GM12864 (cell line): ENCODE results near the gene TEAD1.

Experiments
- DNase-seq: peaks from one replicate; pipeline ENCODE4 v3.0.0-alpha.2; 2011; ENCODE audit warnings: low read depth
- H3K4me3 ChIP-seq: 2 replicates; pipeline ENCODE4 v1.5.1; 2011; ENCODE audit warnings: mild to moderate bottlenecking, low read depth, low read length, control low read depth
- CTCF ChIP-seq: IDR thresholded peaks from 2 replicates; pipeline ENCODE4 v1.5.1; 2011; ENCODE audit warnings: low read depth, mild to moderate bottlenecking, moderate library complexity, low read length, control low read depth, inconsistent platforms; ENCODE audit errors: missing control alignments

Gene TEAD1

DNA sequence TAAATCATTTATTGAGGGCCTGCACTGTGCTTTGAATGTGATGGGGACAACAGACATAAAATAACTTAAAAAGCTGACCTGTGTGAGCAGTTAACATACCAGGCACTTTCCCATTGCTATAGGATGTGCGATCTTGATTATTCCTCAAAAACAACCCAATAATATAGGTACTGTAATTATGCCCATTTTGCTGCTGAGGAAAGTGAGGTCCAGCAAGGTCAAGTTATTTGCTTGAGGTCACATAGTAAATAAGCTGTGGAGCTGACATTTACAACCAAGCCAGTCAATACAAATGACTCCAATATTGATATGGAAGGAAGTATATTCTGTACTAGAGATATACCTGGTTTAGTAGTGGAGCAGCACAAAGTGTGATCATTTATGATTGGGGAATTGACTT is 96.2 kb downstream of the TEAD1 start:
- no peak overlapping the region for H3K4me3 ChIP-seq
- DNase-seq: no peak
- no peak for TF ChIP-seq CTCF

GRCh38 chr11:12770966-12771597 is 96.9 kb downstream of the TEAD1 start:
- no peak for TF ChIP-seq CTCF
- no peak for DNase-seq
- no peak overlapping the region for H3K4me3 ChIP-seq

DNA sequence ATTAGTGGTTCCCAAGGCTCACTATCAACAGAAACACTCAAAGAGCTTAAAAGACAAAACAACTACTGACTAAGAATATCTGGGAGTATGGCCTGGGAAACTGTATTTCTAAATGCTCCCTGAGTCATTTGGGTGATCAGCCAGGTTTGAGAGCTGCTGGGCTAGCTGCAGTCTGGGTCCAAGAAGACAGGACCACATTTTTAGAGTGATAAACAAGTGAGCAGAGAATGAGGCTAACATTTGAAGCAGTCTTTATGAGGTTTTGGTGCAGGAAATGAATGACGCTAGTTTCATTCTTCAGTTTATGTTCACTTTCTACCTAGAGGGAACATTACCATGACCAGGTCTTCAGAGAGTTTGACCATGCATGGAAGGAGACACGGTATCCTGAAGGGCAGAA is 97.7 kb downstream of the TEAD1 start:
- H3K4me3 ChIP-seq: no peak overlapping the region
- no peak for TF ChIP-seq CTCF
- DNase-seq: peak; percentile 21

GRCh38 chr11:12772324-12772723 is 98.1 kb downstream of the TEAD1 start:
- no peak for TF ChIP-seq CTCF
- no peak overlapping the region for H3K4me3 ChIP-seq
- no peak for DNase-seq

DNA sequence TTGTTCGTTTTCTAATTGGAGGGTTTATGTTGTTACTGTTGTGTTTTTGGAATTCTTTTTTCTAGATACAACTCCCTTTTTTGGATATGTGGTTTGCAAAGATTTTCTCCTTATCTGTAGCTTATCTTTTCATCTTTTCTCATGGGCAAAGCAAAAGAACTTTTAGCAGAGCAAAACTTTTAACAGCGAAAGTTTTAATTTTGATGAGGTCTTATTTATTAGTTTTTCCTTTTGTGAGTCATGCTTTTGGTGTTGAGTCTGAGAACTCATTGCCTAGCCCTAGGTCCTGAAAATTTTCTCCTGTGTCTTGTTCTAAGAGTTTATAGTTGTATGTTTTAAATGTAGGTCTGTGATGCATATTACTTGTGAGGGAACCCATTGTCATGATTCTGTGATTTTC is 99.4 kb downstream of the TEAD1 start:
- no peak for TF ChIP-seq CTCF
- H3K4me3 ChIP-seq: no peak overlapping the region
- DNase-seq: no peak

- no peak for TF ChIP-seq CTCF
- DNase-seq: no peak
- no peak overlapping the region for H3K4me3 ChIP-seq
These were observed 101.7 kb downstream of the TEAD1 start for GRCh38 chr11:12775955-12776354.

- TF ChIP-seq CTCF: no peak
- DNase-seq: no peak
- no peak overlapping the region for H3K4me3 ChIP-seq
These were observed 103.1 kb downstream of the TEAD1 start for GRCh38 chr11:12777208-12777874.
